HG02798 (cell line): ENCODE results near the gene TBC1D22A.

Source experiments
- ATAC-seq: cut with Tn5 transposase; IDR thresholded peaks from one replicate; pipeline ENCODE4 v1.9.1; 2021; ENCODE audit warnings: mild to moderate bottlenecking; ENCODE audit not compliant: unreplicated experiment, poor library complexity

Gene TBC1D22A

GRCh38 chr22:46917771-46918101 is 155.3 kb downstream of the TBC1D22A start:
- ATAC-seq, result no peak

DNA sequence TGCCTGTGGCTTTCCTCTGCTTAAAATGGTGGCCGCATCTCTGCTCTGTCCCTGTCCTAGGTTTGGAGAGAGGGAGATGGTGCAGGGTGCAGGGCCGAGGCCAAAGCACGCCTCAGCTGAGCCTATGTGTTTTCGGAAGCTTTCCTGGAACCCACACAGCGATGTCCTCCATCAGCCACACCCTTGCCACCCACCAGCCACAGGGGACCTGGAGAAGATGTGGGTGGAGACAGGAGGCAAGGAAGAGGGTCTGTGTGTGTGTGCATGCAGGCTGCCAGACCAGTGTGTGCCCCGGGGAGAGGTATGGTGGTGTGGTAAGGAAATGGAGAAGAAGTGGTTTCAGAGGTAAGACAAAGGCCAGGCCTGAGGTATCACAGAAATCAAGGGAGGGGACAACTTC is 155.7 kb downstream of the TBC1D22A start:
- no peak for ATAC-seq

- ATAC-seq, result no peak
Observed at GRCh38 chr22:46922037-46922436, 159.6 kb downstream of the TBC1D22A start.

GRCh38 chr22:46923394-46923793 is 160.9 kb downstream of the TBC1D22A start:
- ATAC-seq, result no peak

DNA sequence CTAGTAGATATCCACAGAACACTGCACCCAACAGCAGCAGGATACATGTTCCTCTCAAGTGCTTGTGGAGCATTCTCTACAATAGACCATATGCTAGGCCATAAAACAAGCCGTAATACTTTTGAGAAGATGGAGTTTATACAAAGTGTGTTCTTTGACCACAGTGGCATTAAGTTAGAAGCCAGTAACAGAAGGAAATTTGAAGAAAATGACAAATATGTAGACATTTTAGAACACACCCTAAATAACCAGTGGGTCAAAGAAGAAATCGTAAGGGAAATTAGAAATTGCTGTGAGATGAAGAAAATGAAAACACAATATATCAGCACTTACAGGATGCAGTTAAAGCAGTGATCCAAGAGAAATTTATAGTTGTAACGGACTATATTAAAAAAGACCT is 163.4 kb downstream of the TBC1D22A start:
- no peak for ATAC-seq

DNA sequence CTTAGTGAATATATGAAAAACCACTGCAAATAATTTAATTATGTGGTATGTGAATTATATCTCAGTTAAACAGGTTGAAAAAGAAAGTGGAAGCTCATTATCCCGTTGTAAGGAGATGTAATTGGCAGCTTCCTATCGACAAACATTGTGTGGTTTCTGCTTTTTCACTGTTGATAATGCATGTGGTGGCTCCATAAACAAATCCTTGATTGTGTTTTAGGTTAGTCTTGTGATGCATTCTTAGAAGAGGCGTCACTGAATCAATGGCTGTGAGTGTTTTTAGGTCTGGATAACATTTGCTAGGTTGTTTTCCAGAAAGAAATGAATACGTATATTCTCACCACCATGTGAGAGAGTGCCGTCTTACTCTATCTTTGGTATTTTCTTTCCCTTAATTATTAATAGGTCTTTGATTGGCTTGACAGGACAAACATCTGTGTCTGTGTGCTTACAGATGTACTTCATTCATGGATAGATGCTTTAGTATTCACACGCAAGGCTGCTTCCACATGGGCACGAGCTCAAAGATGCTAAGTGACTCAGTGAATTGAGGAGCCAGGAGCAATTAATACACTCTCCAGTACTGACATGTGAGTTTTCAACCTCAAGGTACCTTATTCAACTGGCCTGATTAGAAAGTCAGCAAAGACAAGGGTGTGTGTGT is 166.7 kb downstream of the TBC1D22A start:
- no peak for ATAC-seq

GRCh38 chr22:46929710-46930204 is 167.3 kb downstream of the TBC1D22A start:
- no peak for ATAC-seq

GRCh38 chr22:46931414-46931813 is 169.0 kb downstream of the TBC1D22A start:
- ATAC-seq, result no peak

- ATAC-seq, result no peak
Observed at GRCh38 chr22:46931881-46932280, 169.4 kb downstream of the TBC1D22A start.

GRCh38 chr22:46933040-46933930 is 170.8 kb downstream of the TBC1D22A start:
- no peak for ATAC-seq

DNA sequence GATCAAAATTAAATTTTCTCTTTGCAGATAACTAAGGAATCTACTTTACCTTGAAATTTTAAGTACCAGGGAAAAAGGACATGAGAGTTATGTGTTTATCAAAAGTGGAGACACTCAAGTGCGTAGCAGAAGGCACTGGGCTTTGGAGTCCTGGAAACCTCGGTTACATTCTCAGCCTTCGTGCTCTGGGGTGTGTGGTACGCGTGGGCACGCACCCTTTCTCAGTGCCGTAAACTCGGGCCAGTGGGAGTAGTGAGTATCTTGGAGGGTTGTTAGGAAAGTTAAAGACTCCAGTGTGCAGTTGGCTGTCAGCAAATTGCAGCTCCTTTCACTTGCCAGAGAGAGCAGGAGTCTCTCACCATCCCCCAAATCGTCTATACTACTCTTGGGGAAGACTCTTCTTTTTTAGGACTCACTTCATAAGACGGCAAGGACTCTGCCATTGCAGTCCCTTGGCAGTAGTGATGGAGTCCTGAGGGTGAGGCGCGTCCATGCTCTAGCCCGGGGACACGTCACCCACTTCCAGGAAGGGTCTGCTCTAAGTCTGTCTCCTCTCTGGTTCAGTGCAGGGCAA is 171.8 kb downstream of the TBC1D22A start:
- no peak for ATAC-seq

- no peak for ATAC-seq
Observed at GRCh38 chr22:46934746-46935491, 172.5 kb downstream of the TBC1D22A start.

DNA sequence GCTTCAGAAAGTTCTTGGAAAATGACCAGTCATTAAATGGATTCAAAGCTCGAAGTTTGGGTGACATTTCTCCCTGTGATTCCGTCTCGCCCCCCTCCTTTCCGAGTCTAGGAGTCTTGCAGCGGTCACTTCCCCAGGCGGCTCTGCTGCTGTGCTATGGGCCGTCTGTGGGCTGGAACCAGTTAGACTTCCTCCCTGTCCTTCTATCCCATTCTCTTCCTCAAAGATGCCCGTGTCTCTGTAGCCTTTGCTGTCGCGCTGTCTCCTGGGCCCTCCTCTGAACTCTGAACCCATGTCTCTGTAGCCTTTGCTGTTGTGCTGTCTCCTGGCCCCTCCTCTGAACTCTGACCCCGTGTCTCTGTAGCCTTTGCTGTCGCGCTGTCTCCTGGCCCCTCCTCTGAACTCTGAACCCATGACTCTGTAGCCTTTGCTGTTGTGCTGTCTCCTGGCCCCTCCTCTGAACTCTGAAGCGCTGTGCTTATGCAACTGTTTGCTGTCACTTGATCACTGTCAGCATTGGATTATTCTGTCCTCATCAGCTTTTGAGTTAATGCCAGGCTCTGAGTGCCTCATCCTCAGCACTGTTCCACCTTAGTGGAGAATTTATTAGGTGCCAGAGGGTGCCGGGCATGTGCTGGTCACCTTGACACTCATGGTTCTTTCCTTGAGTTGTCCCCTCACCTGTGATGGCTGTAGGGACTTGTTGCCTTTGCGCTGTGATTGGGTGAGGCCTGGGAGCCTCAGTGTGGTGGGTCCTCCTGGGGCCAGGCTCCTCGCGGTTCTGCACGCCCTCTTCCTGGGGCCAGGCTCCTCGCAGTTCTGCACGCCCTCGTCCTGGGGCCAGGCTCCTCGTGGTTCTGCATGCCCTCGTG is 173.3 kb downstream of the TBC1D22A start:
- no peak for ATAC-seq

DNA sequence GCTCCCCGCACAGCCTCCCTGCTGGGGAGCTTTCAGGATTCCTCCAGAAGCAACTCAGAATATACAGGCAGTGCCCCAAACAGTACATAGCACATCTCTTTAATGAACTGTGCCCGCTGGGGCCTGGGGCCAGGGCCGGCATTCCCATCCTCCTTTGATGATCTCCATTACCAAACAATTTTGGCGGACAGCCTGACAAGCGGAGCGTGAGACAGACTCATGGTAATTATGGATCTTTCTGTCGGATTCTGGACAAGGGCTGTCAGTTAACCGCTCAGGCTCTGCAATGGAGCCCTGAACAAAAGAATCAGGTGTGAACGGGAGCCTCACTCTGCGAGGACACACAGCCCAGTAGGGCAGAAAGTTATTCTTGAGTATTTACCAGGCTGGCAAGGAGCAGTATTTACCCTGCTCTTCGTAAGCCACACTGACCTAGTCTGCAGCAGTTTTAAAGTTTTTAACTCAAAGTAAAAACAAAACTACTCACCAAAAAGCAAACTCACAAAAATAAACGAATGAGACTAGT is 174.0 kb downstream of the TBC1D22A start:
- ATAC-seq, result no peak

GRCh38 chr22:46937185-46937584 is 174.7 kb downstream of the TBC1D22A start:
- ATAC-seq, result no peak

GRCh38 chr22:46937939-46938338 is 175.5 kb downstream of the TBC1D22A start:
- ATAC-seq, result no peak

DNA sequence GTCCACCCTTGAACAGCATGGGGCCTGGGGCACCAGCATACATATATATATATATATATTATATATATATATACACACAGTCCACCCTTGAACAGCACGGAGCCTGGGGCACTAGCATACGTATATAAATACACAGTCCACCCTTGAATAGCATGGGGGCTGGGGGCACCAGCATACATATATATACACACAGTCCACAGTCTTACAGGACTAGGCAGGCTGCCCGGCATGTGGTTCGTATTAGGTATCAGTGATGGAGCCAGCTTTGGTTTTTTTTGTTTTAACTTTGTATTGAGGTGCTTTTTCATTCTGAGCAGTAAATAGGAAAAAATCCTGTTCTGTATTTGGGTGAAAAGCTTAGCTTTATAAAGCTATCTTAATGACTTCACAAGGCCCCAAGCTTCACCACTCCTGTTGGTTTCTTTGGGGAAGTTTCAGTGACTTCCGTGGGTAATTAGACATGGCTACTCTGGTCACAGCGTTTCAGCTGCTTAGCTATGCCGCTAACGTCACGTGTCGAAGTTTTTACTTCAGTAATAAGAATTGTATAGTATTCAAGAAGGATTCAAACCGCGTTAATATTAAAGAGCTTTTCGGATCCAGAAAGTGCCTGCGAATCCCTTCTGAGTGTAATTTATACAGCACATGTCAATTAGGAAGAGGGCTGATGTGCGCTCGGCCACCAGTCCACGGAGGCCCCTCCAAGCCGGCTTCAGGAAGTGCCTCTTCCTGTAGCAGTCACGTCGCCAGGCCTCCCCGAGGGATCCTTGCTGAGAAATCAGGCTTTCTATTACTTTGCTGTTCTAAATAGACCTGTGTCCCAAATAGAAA is 179.7 kb downstream of the TBC1D22A start:
- ATAC-seq, result no peak
